Measurements from ENCODE around the gene GCGR.

The GCGR gene

GRCh38 chr17:81852237-81852636, 48.3 kb downstream of the GCGR start:
- no peak for FAIRE-seq

GRCh38 chr17:81854974-81855774, 51.2 kb downstream of the GCGR start:
- FAIRE-seq = no peak

- no peak for FAIRE-seq
Observed at GRCh38 chr17:81858170-81858966, 54.4 kb downstream of the GCGR start.

GRCh38 chr17:81858967-81859905, 55.3 kb downstream of the GCGR start:
- no peak for FAIRE-seq

GRCh38 chr17:81859906-81860755, 56.2 kb downstream of the GCGR start, which contains the start of gene P4HB:
Gene P4HB, minus strand, starts transcription at chr17:81860535. Its CDS starts 64 bp downstream, at chr17:81860471.
- no peak for FAIRE-seq

- FAIRE-seq = peak; percentile 98
Observed at GRCh38 chr17:81860756-81861568, 57.0 kb downstream of the GCGR start.

GRCh38 chr17:81863123-81863675, 59.2 kb downstream of the GCGR start:
- no peak for FAIRE-seq
